HEK293 (cell line): ENCODE data around the gene MAN1C1.
"Not testable (repeated sequence)": the region's sequence is repeated elsewhere in the genome, so short reads cannot be mapped to it uniquely, and the experiment has no call there.

Experiments
- KLF16 ChIP-seq: fragments of 450-650 bp; formaldehyde crosslinking; IDR thresholded peaks from 2 replicates; pipeline ENCODE4 v1.5.1; 2017; ENCODE audit warnings: missing biosample characterization, missing genetic modification characterization
- ZBTB21 ChIP-seq: fragments of 450-650 bp; formaldehyde crosslinking; IDR thresholded peaks from 2 replicates; pipeline ENCODE4 v1.5.1; 2017; ENCODE audit warnings: missing biosample characterization, missing genetic modification characterization
- TF ChIP-seq, protein P1 (sequence below): fragments of 450-650 bp; formaldehyde crosslinking; IDR thresholded peaks from 2 replicates; pipeline ENCODE4 v1.5.1; 2016; ENCODE audit warnings: missing biosample characterization, missing genetic modification characterization
- TF ChIP-seq, protein P2 (sequence below): fragments of 450-650 bp; formaldehyde crosslinking; IDR thresholded peaks from 2 replicates; pipeline ENCODE4 v1.5.1; 2016; ENCODE audit warnings: missing biosample characterization, missing genetic modification characterization

DNA sequence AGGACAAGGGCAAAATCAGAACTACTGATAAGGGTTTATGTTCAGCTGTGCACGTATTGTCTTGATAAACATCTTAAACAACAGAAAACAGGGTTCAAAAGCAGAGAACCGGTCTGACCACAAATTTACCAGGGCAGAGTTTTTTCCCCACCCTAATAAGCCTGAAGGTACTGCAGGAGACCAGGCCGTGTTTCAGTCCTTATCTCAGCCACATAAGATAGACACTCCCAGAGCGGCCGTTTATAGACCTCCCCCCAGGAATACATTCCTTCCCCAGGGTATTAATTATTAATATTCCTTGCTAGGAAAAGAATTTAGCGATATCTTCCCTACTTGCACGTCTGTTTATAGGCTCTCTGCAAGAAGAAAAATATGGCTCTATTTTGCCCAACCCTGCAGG lies 19.6 kb downstream of the MAN1C1 start:
- TF ChIP-seq, protein P1, sequence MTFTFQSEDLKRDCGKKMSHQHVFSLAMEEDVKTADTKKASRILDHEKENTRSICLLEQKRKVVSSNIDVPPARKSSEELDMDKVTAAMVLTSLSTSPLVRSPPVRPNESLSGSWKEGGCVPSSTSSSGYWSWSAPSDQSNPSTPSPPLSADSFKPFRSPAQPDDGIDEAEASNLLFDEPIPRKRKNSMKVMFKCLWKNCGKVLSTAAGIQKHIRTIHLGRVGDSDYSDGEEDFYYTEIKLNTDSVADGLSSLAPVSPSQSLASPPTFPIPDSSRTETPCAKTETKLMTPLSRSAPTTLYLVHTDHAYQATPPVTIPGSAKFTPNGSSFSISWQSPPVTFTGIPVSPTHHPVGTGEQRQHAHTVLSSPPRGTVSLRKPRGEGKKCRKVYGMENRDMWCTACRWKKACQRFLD: not testable (repeated sequence)
- TF ChIP-seq, protein P2, sequence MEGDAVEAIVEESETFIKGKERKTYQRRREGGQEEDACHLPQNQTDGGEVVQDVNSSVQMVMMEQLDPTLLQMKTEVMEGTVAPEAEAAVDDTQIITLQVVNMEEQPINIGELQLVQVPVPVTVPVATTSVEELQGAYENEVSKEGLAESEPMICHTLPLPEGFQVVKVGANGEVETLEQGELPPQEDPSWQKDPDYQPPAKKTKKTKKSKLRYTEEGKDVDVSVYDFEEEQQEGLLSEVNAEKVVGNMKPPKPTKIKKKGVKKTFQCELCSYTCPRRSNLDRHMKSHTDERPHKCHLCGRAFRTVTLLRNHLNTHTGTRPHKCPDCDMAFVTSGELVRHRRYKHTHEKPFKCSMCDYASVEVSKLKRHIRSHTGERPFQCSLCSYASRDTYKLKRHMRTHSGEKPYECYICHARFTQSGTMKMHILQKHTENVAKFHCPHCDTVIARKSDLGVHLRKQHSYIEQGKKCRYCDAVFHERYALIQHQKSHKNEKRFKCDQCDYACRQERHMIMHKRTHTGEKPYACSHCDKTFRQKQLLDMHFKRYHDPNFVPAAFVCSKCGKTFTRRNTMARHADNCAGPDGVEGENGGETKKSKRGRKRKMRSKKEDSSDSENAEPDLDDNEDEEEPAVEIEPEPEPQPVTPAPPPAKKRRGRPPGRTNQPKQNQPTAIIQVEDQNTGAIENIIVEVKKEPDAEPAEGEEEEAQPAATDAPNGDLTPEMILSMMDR (tag by site-specific recombination): not testable (repeated sequence)
- TF ChIP-seq ZBTB21 (tag by site-specific recombination); KLF16: not testable (repeated sequence)
